ENCODE data around the gene ZNF358. TPM values are rescaled to one million over a fixed set of nuclear protein-coding genes. Genes with fewer than 3 reads are reported as not detected.

ZNF358 gene
- total and polyA plus RNA-seq, 2 of the 13 experiments (the other 11 are each of a cell fraction or from before 2014, with no cell fraction given): 9.1 to 37.0 TPM

DNA sequence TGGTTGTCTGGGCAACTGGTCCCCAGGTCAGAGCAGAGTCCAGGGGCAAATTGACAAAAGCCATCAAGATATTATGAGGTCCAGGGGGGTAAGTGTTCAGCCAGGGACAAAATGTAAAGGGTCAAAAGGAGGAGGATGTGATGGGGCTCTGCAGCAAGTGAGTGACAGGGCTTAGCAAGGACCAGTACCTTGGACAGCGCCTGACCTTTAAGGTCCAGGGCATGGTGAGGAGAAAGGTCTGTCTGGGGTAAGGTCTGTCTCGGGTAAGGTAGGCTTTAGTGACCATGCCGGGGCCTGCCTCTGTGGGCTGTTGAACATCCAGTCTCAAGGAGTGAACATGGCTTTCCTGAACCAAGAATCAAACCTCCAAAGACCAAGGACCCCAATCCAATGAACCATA is 6.3 kb upstream of the ZNF358 start (continued):
- TF ChIP-seq, protein P1, sequence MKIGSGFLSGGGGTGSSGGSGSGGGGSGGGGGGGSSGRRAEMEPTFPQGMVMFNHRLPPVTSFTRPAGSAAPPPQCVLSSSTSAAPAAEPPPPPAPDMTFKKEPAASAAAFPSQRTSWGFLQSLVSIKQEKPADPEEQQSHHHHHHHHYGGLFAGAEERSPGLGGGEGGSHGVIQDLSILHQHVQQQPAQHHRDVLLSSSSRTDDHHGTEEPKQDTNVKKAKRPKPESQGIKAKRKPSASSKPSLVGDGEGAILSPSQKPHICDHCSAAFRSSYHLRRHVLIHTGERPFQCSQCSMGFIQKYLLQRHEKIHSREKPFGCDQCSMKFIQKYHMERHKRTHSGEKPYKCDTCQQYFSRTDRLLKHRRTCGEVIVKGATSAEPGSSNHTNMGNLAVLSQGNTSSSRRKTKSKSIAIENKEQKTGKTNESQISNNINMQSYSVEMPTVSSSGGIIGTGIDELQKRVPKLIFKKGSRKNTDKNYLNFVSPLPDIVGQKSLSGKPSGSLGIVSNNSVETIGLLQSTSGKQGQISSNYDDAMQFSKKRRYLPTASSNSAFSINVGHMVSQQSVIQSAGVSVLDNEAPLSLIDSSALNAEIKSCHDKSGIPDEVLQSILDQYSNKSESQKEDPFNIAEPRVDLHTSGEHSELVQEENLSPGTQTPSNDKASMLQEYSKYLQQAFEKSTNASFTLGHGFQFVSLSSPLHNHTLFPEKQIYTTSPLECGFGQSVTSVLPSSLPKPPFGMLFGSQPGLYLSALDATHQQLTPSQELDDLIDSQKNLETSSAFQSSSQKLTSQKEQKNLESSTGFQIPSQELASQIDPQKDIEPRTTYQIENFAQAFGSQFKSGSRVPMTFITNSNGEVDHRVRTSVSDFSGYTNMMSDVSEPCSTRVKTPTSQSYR (CRISPR knock-in tag; IDR thresholded peaks at IDR 0.05; ENCODE audit: borderline replicate concordance): peak; percentile 47; the same call in 1 of the 2 replicates
- TF ChIP-seq ZNF557 (CRISPR knock-in tag; IDR thresholded peaks at IDR 0.05) (peak; percentile 79; the same call in 1 of the 2 replicates), ZNF83 (CRISPR knock-in tag; IDR thresholded peaks at IDR 0.05; ENCODE audit: borderline replicate concordance) (0 out of 2 replicates have a peak, but pooled peaks have one; percentile 51), FOXK1 (CRISPR knock-in tag; IDR thresholded peaks at IDR 0.05; ENCODE audit: borderline replicate concordance, low read depth) (0 out of 2 replicates have a peak, but pooled peaks have one; percentile 36), MIXL1 (CRISPR knock-in tag; IDR thresholded peaks at IDR 0.05) (peak; percentile 45; the same call in 1 of the 2 replicates), TCF7L2 (IDR thresholded peaks at IDR 0.05; ENCODE audit: low read depth, low read length) (no peak), ZSCAN9 (CRISPR knock-in tag; IDR thresholded peaks at IDR 0.05; ENCODE audit: borderline replicate concordance) (0 out of 2 replicates have a peak, but pooled peaks have one; percentile 46), ARID2 (CRISPR knock-in tag; IDR thresholded peaks at IDR 0.05; ENCODE audit: borderline replicate concordance) (no peak), ZFY (CRISPR knock-in tag; IDR thresholded peaks at IDR 0.05) (peak; percentile 23; the same call in 1 of the 2 replicates), SALL1 (CRISPR knock-in tag; IDR thresholded peaks at IDR 0.05) (peak; percentile 61), ZNF329 (CRISPR knock-in tag; IDR thresholded peaks at IDR 0.05; ENCODE audit: low read depth) (0 out of 2 replicates have a peak, but pooled peaks have one; percentile 37), ZNF232 (CRISPR knock-in tag; IDR thresholded peaks at IDR 0.05; ENCODE audit: borderline replicate concordance) (peak; percentile 52; the same call in 1 of the 2 replicates), FOSL2 (CRISPR knock-in tag; IDR thresholded peaks at IDR 0.05) (peak; percentile 21; the same call in 1 of the 2 replicates), KLF11 (CRISPR knock-in tag; IDR thresholded peaks at IDR 0.05) (peak; percentile 77; the same call in 1 of the 2 replicates), ERF (CRISPR knock-in tag; IDR thresholded peaks at IDR 0.05) (0 out of 2 replicates have a peak, but pooled peaks have one; percentile 45)
- TF ChIP-seq, protein P2, sequence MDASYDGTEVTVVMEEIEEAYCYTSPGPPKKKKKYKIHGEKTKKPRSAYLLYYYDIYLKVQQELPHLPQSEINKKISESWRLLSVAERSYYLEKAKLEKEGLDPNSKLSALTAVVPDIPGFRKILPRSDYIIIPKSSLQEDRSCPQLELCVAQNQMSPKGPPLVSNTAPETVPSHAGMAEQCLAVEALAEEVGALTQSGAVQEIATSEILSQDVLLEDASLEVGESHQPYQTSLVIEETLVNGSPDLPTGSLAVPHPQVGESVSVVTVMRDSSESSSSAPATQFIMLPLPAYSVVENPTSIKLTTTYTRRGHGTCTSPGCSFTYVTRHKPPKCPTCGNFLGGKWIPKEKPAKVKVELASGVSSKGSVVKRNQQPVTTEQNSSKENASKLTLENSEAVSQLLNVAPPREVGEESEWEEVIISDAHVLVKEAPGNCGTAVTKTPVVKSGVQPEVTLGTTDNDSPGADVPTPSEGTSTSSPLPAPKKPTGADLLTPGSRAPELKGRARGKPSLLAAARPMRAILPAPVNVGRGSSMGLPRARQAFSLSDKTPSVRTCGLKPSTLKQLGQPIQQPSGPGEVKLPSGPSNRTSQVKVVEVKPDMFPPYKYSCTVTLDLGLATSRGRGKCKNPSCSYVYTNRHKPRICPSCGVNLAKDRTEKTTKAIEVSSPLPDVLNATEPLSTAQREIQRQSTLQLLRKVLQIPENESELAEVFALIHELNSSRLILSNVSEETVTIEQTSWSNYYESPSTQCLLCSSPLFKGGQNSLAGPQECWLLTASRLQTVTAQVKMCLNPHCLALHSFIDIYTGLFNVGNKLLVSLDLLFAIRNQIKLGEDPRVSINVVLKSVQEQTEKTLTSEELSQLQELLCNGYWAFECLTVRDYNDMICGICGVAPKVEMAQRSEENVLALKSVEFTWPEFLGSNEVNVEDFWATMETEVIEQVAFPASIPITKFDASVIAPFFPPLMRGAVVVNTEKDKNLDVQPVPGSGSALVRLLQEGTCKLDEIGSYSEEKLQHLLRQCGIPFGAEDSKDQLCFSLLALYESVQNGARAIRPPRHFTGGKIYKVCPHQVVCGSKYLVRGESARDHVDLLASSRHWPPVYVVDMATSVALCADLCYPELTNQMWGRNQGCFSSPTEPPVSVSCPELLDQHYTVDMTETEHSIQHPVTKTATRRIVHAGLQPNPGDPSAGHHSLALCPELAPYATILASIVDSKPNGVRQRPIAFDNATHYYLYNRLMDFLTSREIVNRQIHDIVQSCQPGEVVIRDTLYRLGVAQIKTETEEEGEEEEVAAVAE (CRISPR knock-in tag; IDR thresholded peaks at IDR 0.05; ENCODE audit: borderline replicate concordance): peak; percentile 73; the same call in 1 of the 2 replicates
- TF ChIP-seq, protein P3, sequence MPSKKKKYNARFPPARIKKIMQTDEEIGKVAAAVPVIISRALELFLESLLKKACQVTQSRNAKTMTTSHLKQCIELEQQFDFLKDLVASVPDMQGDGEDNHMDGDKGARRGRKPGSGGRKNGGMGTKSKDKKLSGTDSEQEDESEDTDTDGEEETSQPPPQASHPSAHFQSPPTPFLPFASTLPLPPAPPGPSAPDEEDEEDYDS (CRISPR knock-in tag; IDR thresholded peaks at IDR 0.05): peak; percentile 25; the same call in 1 of the 2 replicates
- TF ChIP-seq, protein P4, sequence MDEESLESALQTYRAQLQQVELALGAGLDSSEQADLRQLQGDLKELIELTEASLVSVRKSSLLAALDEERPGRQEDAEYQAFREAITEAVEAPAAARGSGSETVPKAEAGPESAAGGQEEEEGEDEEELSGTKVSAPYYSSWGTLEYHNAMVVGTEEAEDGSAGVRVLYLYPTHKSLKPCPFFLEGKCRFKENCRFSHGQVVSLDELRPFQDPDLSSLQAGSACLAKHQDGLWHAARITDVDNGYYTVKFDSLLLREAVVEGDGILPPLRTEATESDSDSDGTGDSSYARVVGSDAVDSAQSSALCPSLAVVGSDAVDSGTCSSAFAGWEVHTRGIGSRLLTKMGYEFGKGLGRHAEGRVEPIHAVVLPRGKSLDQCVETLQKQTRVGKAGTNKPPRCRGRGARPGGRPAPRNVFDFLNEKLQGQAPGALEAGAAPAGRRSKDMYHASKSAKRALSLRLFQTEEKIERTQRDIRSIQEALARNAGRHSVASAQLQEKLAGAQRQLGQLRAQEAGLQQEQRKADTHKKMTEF (CRISPR knock-in tag; IDR thresholded peaks at IDR 0.05): no peak
- TF ChIP-seq, protein P5, sequence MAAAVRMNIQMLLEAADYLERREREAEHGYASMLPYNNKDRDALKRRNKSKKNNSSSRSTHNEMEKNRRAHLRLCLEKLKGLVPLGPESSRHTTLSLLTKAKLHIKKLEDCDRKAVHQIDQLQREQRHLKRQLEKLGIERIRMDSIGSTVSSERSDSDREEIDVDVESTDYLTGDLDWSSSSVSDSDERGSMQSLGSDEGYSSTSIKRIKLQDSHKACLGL (CRISPR knock-in tag; IDR thresholded peaks at IDR 0.05): 0 out of 2 replicates have a peak, but pooled peaks have one; percentile 25

All from HepG2 (cell line).